Tibial nerve (tissue), 3 donors: ENCODE measurements around the gene PLCG2.
"Not testable (repeated sequence)": the region's sequence is repeated elsewhere in the genome, so short reads cannot be mapped to it uniquely, and the experiment has no call there.

Experiments
- POLR2A ChIP-seq, 2 donors: fragments of 450-650 bp; IDR thresholded peaks; one replicate each; pipeline ENCODE4 v1.6.1; 2017; ENCODE audit warnings: antibody characterized with exemption in 2 of 2, mild to moderate bottlenecking in 2 of 2, moderate library complexity in 2 of 2
- TF ChIP-seq, protein P1 (sequence below), 5 experiments: fragments of 200-600 bp in 3 of 5; fragments of 450-650 bp in 2 of 5; sonication (generic) in 3 of 5; IDR thresholded peaks; one replicate each; pipeline ENCODE4 v1.5.1; 2016 to 2019; ENCODE audit warnings: antibody characterized with exemption in 5 of 5, mild to moderate bottlenecking in 3 of 5, moderate library complexity in 2 of 5

DNA sequence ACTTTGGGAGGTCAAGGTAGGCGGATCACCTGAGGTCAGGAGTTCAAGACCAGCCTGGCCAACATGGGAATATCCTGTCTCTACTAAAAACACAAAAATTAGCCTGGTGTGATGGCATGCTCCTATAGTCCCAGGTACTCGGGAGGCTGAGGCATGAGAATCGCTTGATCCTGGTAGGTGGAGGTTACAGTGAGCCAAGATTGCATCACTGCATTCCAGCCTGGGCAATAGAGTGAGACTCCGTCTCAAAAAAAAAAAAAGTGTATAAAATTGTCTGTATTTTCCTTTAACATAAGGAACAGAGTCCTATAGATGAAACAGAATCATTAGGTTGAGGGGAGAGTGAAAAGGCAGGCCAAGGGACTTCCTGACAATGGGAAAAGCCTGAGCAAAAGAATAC is 16.8 kb upstream of the PLCG2 start:
- TF ChIP-seq, protein P1, sequence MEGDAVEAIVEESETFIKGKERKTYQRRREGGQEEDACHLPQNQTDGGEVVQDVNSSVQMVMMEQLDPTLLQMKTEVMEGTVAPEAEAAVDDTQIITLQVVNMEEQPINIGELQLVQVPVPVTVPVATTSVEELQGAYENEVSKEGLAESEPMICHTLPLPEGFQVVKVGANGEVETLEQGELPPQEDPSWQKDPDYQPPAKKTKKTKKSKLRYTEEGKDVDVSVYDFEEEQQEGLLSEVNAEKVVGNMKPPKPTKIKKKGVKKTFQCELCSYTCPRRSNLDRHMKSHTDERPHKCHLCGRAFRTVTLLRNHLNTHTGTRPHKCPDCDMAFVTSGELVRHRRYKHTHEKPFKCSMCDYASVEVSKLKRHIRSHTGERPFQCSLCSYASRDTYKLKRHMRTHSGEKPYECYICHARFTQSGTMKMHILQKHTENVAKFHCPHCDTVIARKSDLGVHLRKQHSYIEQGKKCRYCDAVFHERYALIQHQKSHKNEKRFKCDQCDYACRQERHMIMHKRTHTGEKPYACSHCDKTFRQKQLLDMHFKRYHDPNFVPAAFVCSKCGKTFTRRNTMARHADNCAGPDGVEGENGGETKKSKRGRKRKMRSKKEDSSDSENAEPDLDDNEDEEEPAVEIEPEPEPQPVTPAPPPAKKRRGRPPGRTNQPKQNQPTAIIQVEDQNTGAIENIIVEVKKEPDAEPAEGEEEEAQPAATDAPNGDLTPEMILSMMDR (IDR thresholded peaks at IDR 0.05) = not testable (repeated sequence)
- TF ChIP-seq POLR2A (IDR thresholded peaks at IDR 0.05) = not testable (repeated sequence)
